HepG2 (cell line): Measurements from ENCODE around the gene SLC15A5.

Source experiments
- CHD2 ChIP-seq: IDR thresholded peaks from 2 replicates; pipeline ENCODE4 v1.6.1; 2011; ENCODE audit warnings: low read depth, low read length, improper control_type of control experiment
- ZNF121 ChIP-seq: sonication (generic); formaldehyde crosslinking; IDR thresholded peaks from 2 replicates; pipeline ENCODE4 v1.5.0; 2020; ENCODE audit warnings: mild to moderate bottlenecking, missing genetic modification reagents
- ZNF335 ChIP-seq: sonication (generic); formaldehyde crosslinking; IDR thresholded peaks from 2 replicates; pipeline ENCODE4 v1.4.0; 2020; ENCODE audit warnings: missing genetic modification reagents
- TF ChIP-seq, protein P1 (sequence below): IDR thresholded peaks from 2 replicates; pipeline ENCODE4 v1.6.1; 2012; ENCODE audit warnings: inconsistent platforms
- TF ChIP-seq, protein P2 (sequence below): sonication (generic); formaldehyde crosslinking; IDR thresholded peaks from 2 replicates; pipeline ENCODE4 v1.5.0; 2020; ENCODE audit warnings: mild to moderate bottlenecking, missing genetic modification reagents, moderate library complexity
- TF ChIP-seq, protein P3 (sequence below), 2 experiments: fragments of 450-650 bp in 1 of 2; sonication (generic) in 1 of 2; formaldehyde crosslinking in 1 of 2; IDR thresholded peaks; 2 replicates each; pipeline versions ENCODE4 v1.6.1 to v1.8.0; 2016 to 2022; ENCODE audit warnings: antibody characterized with exemption in 1 of 2, mild to moderate bottlenecking in 1 of 2, missing genetic modification reagents in 1 of 2
- TF ChIP-seq, protein P4 (sequence below): sonication (generic); formaldehyde crosslinking; IDR thresholded peaks from 2 replicates; pipeline ENCODE4 v1.8.1; 2023; ENCODE audit warnings: mild to moderate bottlenecking, missing genetic modification reagents
- TF ChIP-seq, protein P5 (sequence below): sonication (generic); formaldehyde crosslinking; IDR thresholded peaks from 2 replicates; pipeline ENCODE4 v1.8.1; 2023; ENCODE audit warnings: missing genetic modification reagents, inconsistent platforms, borderline replicate concordance

DNA sequence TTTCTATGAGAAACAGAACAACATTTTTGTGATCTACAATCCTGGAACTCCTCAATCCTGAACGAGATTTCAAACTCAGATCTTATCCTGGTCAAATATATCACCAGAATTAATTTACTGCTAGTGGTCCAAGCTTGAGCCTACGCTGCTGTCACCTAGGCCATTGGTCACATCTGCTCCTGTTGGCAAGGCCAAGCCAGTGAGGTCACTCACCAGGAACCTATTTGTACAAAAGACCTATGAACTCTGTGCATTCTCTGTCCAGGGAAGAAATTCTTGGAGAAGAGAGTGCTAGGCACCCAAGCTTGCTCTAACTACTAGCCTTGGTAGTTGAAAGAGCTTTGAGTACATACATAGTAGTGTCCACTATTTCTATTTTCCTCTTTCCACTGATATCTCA is 106.1 kb downstream of the SLC15A5 start:
- TF ChIP-seq, protein P1, sequence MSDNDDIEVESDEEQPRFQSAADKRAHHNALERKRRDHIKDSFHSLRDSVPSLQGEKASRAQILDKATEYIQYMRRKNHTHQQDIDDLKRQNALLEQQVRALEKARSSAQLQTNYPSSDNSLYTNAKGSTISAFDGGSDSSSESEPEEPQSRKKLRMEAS, result no peak
- TF ChIP-seq, protein P2, sequence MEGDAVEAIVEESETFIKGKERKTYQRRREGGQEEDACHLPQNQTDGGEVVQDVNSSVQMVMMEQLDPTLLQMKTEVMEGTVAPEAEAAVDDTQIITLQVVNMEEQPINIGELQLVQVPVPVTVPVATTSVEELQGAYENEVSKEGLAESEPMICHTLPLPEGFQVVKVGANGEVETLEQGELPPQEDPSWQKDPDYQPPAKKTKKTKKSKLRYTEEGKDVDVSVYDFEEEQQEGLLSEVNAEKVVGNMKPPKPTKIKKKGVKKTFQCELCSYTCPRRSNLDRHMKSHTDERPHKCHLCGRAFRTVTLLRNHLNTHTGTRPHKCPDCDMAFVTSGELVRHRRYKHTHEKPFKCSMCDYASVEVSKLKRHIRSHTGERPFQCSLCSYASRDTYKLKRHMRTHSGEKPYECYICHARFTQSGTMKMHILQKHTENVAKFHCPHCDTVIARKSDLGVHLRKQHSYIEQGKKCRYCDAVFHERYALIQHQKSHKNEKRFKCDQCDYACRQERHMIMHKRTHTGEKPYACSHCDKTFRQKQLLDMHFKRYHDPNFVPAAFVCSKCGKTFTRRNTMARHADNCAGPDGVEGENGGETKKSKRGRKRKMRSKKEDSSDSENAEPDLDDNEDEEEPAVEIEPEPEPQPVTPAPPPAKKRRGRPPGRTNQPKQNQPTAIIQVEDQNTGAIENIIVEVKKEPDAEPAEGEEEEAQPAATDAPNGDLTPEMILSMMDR (CRISPR knock-in tag), result no peak
- TF ChIP-seq CHD2 (no peak), ZNF121 (CRISPR knock-in tag) (no peak), ZNF335 (no peak)
- TF ChIP-seq, protein P3, sequence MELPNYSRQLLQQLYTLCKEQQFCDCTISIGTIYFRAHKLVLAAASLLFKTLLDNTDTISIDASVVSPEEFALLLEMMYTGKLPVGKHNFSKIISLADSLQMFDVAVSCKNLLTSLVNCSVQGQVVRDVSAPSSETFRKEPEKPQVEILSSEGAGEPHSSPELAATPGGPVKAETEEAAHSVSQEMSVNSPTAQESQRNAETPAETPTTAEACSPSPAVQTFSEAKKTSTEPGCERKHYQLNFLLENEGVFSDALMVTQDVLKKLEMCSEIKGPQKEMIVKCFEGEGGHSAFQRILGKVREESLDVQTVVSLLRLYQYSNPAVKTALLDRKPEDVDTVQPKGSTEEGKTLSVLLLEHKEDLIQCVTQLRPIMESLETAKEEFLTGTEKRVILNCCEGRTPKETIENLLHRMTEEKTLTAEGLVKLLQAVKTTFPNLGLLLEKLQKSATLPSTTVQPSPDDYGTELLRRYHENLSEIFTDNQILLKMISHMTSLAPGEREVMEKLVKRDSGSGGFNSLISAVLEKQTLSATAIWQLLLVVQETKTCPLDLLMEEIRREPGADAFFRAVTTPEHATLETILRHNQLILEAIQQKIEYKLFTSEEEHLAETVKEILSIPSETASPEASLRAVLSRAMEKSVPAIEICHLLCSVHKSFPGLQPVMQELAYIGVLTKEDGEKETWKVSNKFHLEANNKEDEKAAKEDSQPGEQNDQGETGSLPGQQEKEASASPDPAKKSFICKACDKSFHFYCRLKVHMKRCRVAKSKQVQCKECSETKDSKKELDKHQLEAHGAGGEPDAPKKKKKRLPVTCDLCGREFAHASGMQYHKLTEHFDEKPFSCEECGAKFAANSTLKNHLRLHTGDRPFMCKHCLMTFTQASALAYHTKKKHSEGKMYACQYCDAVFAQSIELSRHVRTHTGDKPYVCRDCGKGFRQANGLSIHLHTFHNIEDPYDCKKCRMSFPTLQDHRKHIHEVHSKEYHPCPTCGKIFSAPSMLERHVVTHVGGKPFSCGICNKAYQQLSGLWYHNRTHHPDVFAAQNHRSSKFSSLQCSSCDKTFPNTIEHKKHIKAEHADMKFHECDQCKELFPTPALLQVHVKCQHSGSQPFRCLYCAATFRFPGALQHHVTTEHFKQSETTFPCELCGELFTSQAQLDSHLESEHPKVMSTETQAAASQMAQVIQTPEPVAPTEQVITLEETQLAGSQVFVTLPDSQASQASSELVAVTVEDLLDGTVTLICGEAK (IDR thresholded peaks at IDR 0.05), result no peak
- TF ChIP-seq, protein P3 (CRISPR knock-in tag; IDR thresholded peaks at IDR 0.05), result no peak
- TF ChIP-seq, protein P4, sequence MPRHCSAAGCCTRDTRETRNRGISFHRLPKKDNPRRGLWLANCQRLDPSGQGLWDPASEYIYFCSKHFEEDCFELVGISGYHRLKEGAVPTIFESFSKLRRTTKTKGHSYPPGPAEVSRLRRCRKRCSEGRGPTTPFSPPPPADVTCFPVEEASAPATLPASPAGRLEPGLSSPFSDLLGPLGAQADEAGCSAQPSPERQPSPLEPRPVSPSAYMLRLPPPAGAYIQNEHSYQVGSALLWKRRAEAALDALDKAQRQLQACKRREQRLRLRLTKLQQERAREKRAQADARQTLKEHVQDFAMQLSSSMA (CRISPR knock-in tag), result no peak
- TF ChIP-seq, protein P5, sequence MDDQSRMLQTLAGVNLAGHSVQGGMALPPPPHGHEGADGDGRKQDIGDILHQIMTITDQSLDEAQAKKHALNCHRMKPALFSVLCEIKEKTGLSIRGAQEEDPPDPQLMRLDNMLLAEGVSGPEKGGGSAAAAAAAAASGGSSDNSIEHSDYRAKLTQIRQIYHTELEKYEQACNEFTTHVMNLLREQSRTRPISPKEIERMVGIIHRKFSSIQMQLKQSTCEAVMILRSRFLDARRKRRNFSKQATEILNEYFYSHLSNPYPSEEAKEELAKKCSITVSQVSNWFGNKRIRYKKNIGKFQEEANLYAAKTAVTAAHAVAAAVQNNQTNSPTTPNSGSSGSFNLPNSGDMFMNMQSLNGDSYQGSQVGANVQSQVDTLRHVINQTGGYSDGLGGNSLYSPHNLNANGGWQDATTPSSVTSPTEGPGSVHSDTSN (CRISPR knock-in tag), result no peak
